Inferior parietal cortex (tissue), 1 donor: Measurements from ENCODE around the gene SPATA46.

Experiments
- DNase-seq: peaks from one replicate; pipeline ENCODE4 v3.0.0-alpha.2; 2016; ENCODE audit errors: extremely low spot score

SPATA46 gene

GRCh38 chr1:162373541-162374260 is 3.0 kb downstream of the SPATA46 start:
- DNase-seq, result no peak

GRCh38 chr1:162373072-162373427 is 3.6 kb downstream of the SPATA46 start:
- DNase-seq, result no peak

GRCh38 chr1:162372159-162373071 is 4.2 kb downstream of the SPATA46 start:
- no peak for DNase-seq

GRCh38 chr1:162371611-162372010 is 5.0 kb downstream of the SPATA46 start:
- no peak for DNase-seq

GRCh38 chr1:162370721-162371120 is 5.9 kb downstream of the SPATA46 start:
- no peak for DNase-seq

GRCh38 chr1:162370161-162370560 is 6.5 kb downstream of the SPATA46 start:
- no peak for DNase-seq

GRCh38 chr1:162369571-162369970 is 7.1 kb downstream of the SPATA46 start:
- DNase-seq, result no peak

GRCh38 chr1:162368451-162368850 is 8.2 kb downstream of the SPATA46 start:
- DNase-seq, result no peak

GRCh38 chr1:162367772-162368171 is 8.9 kb downstream of the SPATA46 start:
- DNase-seq, result no peak

GRCh38 chr1:162367073-162367472 is 9.6 kb downstream of the SPATA46 start:
- DNase-seq, result no peak

- DNase-seq, result no peak
Observed at GRCh38 chr1:162366671-162367070, 10.0 kb downstream of the SPATA46 start.

- no peak for DNase-seq
Observed at GRCh38 chr1:162366149-162366548, 10.5 kb downstream of the SPATA46 start.

- no peak for DNase-seq
Observed at GRCh38 chr1:162365284-162366020, 11.2 kb downstream of the SPATA46 start.

GRCh38 chr1:162364498-162364897 is 12.2 kb downstream of the SPATA46 start:
- DNase-seq, result no peak

- DNase-seq, result no peak
Observed at GRCh38 chr1:162363823-162364222, 12.8 kb downstream of the SPATA46 start.

GRCh38 chr1:162361349-162361748 is 15.3 kb downstream of the SPATA46 start:
- DNase-seq, result no peak

- DNase-seq, result no peak
Observed at GRCh38 chr1:162360874-162361260, 15.8 kb downstream of the SPATA46 start.

- no peak for DNase-seq
Observed at GRCh38 chr1:162360237-162360873, 16.3 kb downstream of the SPATA46 start.

GRCh38 chr1:162359523-162360236 is 17.0 kb downstream of the SPATA46 start:
- DNase-seq, result no peak

GRCh38 chr1:162358928-162359327 is 17.7 kb downstream of the SPATA46 start:
- no peak for DNase-seq

GRCh38 chr1:162357681-162358266 is 18.9 kb downstream of the SPATA46 start:
- no peak for DNase-seq
